HG02981 (cell line): ENCODE measurements around the gene EPN2.

Source experiments
- ATAC-seq: cut with Tn5 transposase; IDR thresholded peaks from one replicate; pipeline ENCODE4 v1.9.1; 2021; ENCODE audit warnings: mild to moderate bottlenecking, moderate library complexity; ENCODE audit not compliant: unreplicated experiment

EPN2 gene

GRCh38 chr17:19291646-19292376 is 54.6 kb downstream of the EPN2 start:
- no peak for ATAC-seq

- no peak for ATAC-seq
Observed at GRCh38 chr17:19292377-19292711, 55.2 kb downstream of the EPN2 start.

- ATAC-seq = no peak
Observed at GRCh38 chr17:19294443-19294842, 57.3 kb downstream of the EPN2 start.

- no peak for ATAC-seq
Observed at GRCh38 chr17:19295473-19296135, 58.4 kb downstream of the EPN2 start.

- ATAC-seq = no peak
Observed at GRCh38 chr17:19296786-19297778, 59.9 kb downstream of the EPN2 start.

- no peak for ATAC-seq
Observed at GRCh38 chr17:19298569-19299213, 61.5 kb downstream of the EPN2 start.

GRCh38 chr17:19299214-19299747 is 62.1 kb downstream of the EPN2 start:
- ATAC-seq = no peak

GRCh38 chr17:19299866-19300265 is 62.7 kb downstream of the EPN2 start:
- no peak for ATAC-seq

GRCh38 chr17:19301274-19301951 is 64.2 kb downstream of the EPN2 start:
- ATAC-seq = no peak

GRCh38 chr17:19301973-19302372 is 64.8 kb downstream of the EPN2 start:
- no peak for ATAC-seq

GRCh38 chr17:19302791-19303331 is 65.7 kb downstream of the EPN2 start:
- no peak for ATAC-seq

GRCh38 chr17:19303367-19303776 is 66.2 kb downstream of the EPN2 start:
- no peak for ATAC-seq

- no peak for ATAC-seq
Observed at GRCh38 chr17:19304209-19304608, 67.0 kb downstream of the EPN2 start.

- ATAC-seq = no peak
Observed at GRCh38 chr17:19304751-19305150, 67.6 kb downstream of the EPN2 start.

GRCh38 chr17:19305256-19305655 is 68.1 kb downstream of the EPN2 start:
- no peak for ATAC-seq

- ATAC-seq = no peak
Observed at GRCh38 chr17:19305761-19306159, 68.6 kb downstream of the EPN2 start.

- peak; percentile 83 for ATAC-seq
Observed at GRCh38 chr17:19306160-19307111, 69.3 kb downstream of the EPN2 start.

GRCh38 chr17:19307521-19307920 is 70.4 kb downstream of the EPN2 start:
- ATAC-seq = no peak

GRCh38 chr17:19308398-19308797 is 71.2 kb downstream of the EPN2 start:
- no peak for ATAC-seq
